Activated B cell treated with CpG ODN at 0.5 μM for 24 hours (primary cell): ENCODE measurements around the gene FAM20B. TPM values are rescaled to one million over a fixed set of nuclear protein-coding genes. Genes with fewer than 3 reads are reported as not detected.
"Not testable (repeated sequence)": the region's sequence is repeated elsewhere in the genome, so short reads cannot be mapped to it uniquely, and the experiment has no call there.

Source experiments
- ATAC-seq: fragments of 200-7000 bp; cut with Tn5 transposase; one replicate; pipeline ENCODE4 v1.10.0; 2021; ENCODE audit warnings: low read depth, mild to moderate bottlenecking, moderate library complexity
- CTCF ChIA-PET: fragments of 350-600 bp; sonication (Branson Sonifier 250); formaldehyde crosslinking; loops from one replicate; lab custom pipeline; 2021; ENCODE audit warnings: antibody characterized with exemption; lab: Charles Lee
- POLR2A ChIA-PET: fragments of 350-600 bp; sonication (Branson Sonifier 250); formaldehyde crosslinking; loops from one replicate; lab custom pipeline; 2021; ENCODE audit warnings: antibody characterized with exemption; lab: Charles Lee
- DNase-seq: peaks from one replicate; pipeline ENCODE4 v3.0.0; 2022
- H3K27ac Mint-ChIP-seq: one replicate; pipeline ENCODE4 v1.8.0; 2020; ENCODE audit warnings: mixed read lengths
- H3K27me3 Mint-ChIP-seq: one replicate; pipeline ENCODE4 v1.8.0; 2021; ENCODE audit warnings: mixed read lengths
- H3K36me3 Mint-ChIP-seq: one replicate; pipeline ENCODE4 v1.8.0; 2021; ENCODE audit warnings: low read depth, mixed read lengths
- H3K4me1 Mint-ChIP-seq: one replicate; pipeline ENCODE4 v1.8.0; 2021; ENCODE audit warnings: mixed read lengths
- H3K4me3 Mint-ChIP-seq: one replicate; pipeline ENCODE4 v1.8.0; 2020; ENCODE audit warnings: mild to moderate bottlenecking, mixed read lengths
- H3K9me3 Mint-ChIP-seq: one replicate; pipeline ENCODE4 v1.8.0; 2020; ENCODE audit warnings: mixed read lengths
- intact Hi-C: fragments of 100-400 bp; cut with micrococcal nuclease; formaldehyde crosslinking; loops from one replicate; pipeline ENCODE4 v1.15.1; 2024
- total RNA-seq: library from RNA; stranded (reverse); gene quantifications from 2 replicates; pipeline ENCODE4 v1.2.3, GENCODE V29; 2022
- TF ChIP-seq, protein P1 (sequence below): fragments of 200-600 bp; IDR thresholded peaks from one replicate; pipeline ENCODE4 v1.8.0; 2022; ENCODE audit warnings: antibody characterized with exemption, mild to moderate bottlenecking

Gene FAM20B
- total RNA-seq, 1 donor from 2014 or later: 27.5 TPM

DNA sequence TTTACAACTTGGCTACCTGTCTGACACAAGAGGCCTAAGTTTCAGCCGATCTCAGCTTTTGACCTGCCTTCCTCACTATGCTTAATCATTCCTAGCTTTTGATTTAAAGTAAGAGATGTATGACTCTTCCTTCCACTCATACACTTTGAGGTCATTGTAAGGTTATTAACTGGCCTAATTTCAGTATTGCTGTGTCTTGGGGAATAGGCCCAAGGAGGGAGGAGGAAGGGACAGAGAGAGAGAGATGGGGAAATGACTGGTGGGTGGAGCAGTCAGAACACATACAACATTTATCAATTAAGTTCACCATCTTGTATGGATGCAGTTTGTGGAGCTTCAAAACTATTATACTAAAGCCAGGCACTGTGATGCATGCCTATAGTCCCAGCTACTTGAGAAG, 28.3 kb upstream of the FAM20B start:
- H3K9me3 Mint-ChIP-seq: peaks cover 5% of the 10 kb centered on the region
- no peaks in the 10 kb centered on the region for H3K27me3 Mint-ChIP-seq
- no peak overlapping the region for H3K27ac Mint-ChIP-seq
- no peak for ATAC-seq
- no peaks in the 10 kb centered on the region for H3K36me3 Mint-ChIP-seq
- peaks cover under 1% of the 10 kb centered on the region for H3K4me1 Mint-ChIP-seq
- POLR2A ChIA-PET: no interaction called here
- no peak overlapping the region for H3K4me3 Mint-ChIP-seq
- CTCF ChIA-PET: interaction anchor here (0.9 to 1.2 kb wide), 2 partner anchors 454 to 465 kb away, joined by 3 to 5 read pairs; no protein-coding TSS in a partner anchor
- TF ChIP-seq, protein P1, sequence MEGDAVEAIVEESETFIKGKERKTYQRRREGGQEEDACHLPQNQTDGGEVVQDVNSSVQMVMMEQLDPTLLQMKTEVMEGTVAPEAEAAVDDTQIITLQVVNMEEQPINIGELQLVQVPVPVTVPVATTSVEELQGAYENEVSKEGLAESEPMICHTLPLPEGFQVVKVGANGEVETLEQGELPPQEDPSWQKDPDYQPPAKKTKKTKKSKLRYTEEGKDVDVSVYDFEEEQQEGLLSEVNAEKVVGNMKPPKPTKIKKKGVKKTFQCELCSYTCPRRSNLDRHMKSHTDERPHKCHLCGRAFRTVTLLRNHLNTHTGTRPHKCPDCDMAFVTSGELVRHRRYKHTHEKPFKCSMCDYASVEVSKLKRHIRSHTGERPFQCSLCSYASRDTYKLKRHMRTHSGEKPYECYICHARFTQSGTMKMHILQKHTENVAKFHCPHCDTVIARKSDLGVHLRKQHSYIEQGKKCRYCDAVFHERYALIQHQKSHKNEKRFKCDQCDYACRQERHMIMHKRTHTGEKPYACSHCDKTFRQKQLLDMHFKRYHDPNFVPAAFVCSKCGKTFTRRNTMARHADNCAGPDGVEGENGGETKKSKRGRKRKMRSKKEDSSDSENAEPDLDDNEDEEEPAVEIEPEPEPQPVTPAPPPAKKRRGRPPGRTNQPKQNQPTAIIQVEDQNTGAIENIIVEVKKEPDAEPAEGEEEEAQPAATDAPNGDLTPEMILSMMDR: no peak
- DNase-seq: no peak
- intact Hi-C loops: no loop called here

GRCh38 chr1:178998295-178998694, 27.4 kb upstream of the FAM20B start:
- POLR2A ChIA-PET: no interaction called here
- Mint-ChIP-seq H3K4me3 (no peak overlapping the region), H3K36me3 (no peaks in the 10 kb centered on the region), H3K27ac (no peak overlapping the region), H3K27me3 (no peaks in the 10 kb centered on the region), H3K4me1 (peaks cover 7% of the 10 kb centered on the region), H3K9me3 (peaks cover 5% of the 10 kb centered on the region)
- CTCF ChIA-PET: interaction anchor here (8.2 kb wide), 1 partner anchor 468 kb away, joined by 207 read pairs; no protein-coding TSS in a partner anchor
- TF ChIP-seq, protein P1: no peak
- DNase-seq (no peak), ATAC-seq (no peak)
- intact Hi-C loops: no loop called here

- Mint-ChIP-seq H3K27ac (no peak overlapping the region), H3K27me3 (no peaks in the 10 kb centered on the region), H3K36me3 (no peaks in the 10 kb centered on the region), H3K4me1 (peaks cover 11% of the 10 kb centered on the region), H3K9me3 (peaks cover 5% of the 10 kb centered on the region), H3K4me3 (no peak overlapping the region)
- POLR2A ChIA-PET: interaction anchor here (0.7 kb wide), 2 partner anchors 67 to 367 kb away, joined by 4 to 6 read pairs; partner anchors contain the start of gene AXDND1
- no peak for ATAC-seq
- DNase-seq: no peak
- intact Hi-C loops: no loop called here
- CTCF ChIA-PET: interaction anchor here (8.2 kb wide), 1 partner anchor 469 kb away, joined by 207 read pairs; no protein-coding TSS in a partner anchor
- TF ChIP-seq, protein P1: no peak
Observed at GRCh38 chr1:178999061-178999460, 26.6 kb upstream of the FAM20B start.

DNA sequence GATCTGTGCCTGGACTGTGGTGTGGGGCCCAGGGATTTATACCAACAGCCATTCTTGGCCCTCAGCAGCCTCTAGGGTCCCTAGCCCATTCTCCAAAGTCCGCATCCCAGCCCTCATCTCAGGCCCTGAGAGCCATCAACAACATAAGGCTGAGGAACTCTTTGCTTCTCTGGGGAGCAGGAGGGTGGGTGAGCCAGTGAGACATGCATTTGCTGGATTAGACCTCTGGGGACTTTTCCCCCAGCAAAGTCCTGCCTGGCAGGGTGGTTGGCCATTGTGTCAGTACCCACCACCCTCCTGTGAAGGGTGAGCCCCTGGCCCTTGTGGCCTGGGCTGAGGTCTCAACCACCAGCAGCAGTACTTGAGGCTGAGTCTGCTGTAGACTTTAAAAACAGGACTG, 24.2 kb upstream of the FAM20B start:
- POLR2A ChIA-PET: no interaction called here
- H3K4me3 Mint-ChIP-seq: no peak overlapping the region
- no peak for DNase-seq
- TF ChIP-seq, protein P1: no peak
- no peaks in the 10 kb centered on the region for H3K27me3 Mint-ChIP-seq
- no peak for ATAC-seq
- H3K4me1 Mint-ChIP-seq: peaks cover 15% of the 10 kb centered on the region
- CTCF ChIA-PET: interaction anchor here (1.1 to 8.2 kb wide), 5 partner anchors 213 to 702 kb away, joined by 4 to 207 read pairs (median 11); no protein-coding TSS in a partner anchor
- no peak overlapping the region for H3K27ac Mint-ChIP-seq
- H3K9me3 Mint-ChIP-seq: no peaks in the 10 kb centered on the region
- intact Hi-C loops: loop anchor here (5.0 kb wide), 1 partner anchor 114 kb away; no protein-coding TSS in a partner anchor
- no peaks in the 10 kb centered on the region for H3K36me3 Mint-ChIP-seq

GRCh38 chr1:179002064-179002463, 23.6 kb upstream of the FAM20B start:
- H3K4me3 Mint-ChIP-seq, H3K27ac Mint-ChIP-seq, H3K36me3 Mint-ChIP-seq, H3K9me3 Mint-ChIP-seq, H3K27me3 Mint-ChIP-seq, ATAC-seq, DNase-seq: not testable (repeated sequence)
- H3K4me1 Mint-ChIP-seq: peaks cover 15% of the 10 kb centered on the region
- POLR2A ChIA-PET: interaction anchor here (0.6 to 2.0 kb wide), 3 partner anchors 76 to 470 kb away, joined by 3 to 17 read pairs (median 8); no protein-coding TSS in a partner anchor
- intact Hi-C loops: loop anchor here (1.0 to 5.0 kb wide), 6 partner anchors 115 to 691 kb away; no protein-coding TSS in a partner anchor
- CTCF ChIA-PET: interaction anchor here (0.6 to 8.2 kb wide), 34 partner anchors 16 to 812 kb away, joined by 3 to 207 read pairs (median 4); partner anchors contain the start of gene RALGPS2
